ENCODE data around the gene PIP.
"Not testable (repeated sequence)": the region's sequence is repeated elsewhere in the genome, so short reads cannot be mapped to it uniquely, and the experiment has no call there.

Gene PIP

GRCh38 chr7:143131781-143132180 lies at the start of gene PIP:
Gene PIP (plus strand): TSS chr7:143132077. CDS start chr7:143132117, 40 bp downstream.
- DNase-seq: no peak

- no peak for DNase-seq
Measured at GRCh38 chr7:143085109-143085508, 46.8 kb upstream of the PIP start.

- not testable (repeated sequence) for DNase-seq
Measured at GRCh38 chr7:143085610-143086009, 46.3 kb upstream of the PIP start.

GRCh38 chr7:143088549-143089231 lies 43.2 kb upstream of the PIP start:
- not testable (repeated sequence) for DNase-seq

GRCh38 chr7:143096146-143096545 lies 35.7 kb upstream of the PIP start:
- no peak for DNase-seq

GRCh38 chr7:143099579-143099978 lies 32.3 kb upstream of the PIP start:
- not testable (repeated sequence) for DNase-seq

GRCh38 chr7:143104759-143105158 lies 27.1 kb upstream of the PIP start:
- no peak for DNase-seq

GRCh38 chr7:143108019-143108418 lies 23.9 kb upstream of the PIP start:
- not testable (repeated sequence) for DNase-seq

GRCh38 chr7:143117395-143117794 lies 14.5 kb upstream of the PIP start:
- no peak for DNase-seq

- no peak for DNase-seq
Measured at GRCh38 chr7:143120691-143121405, 11.0 kb upstream of the PIP start.

- not testable (repeated sequence) for DNase-seq
Measured at GRCh38 chr7:143123326-143123725, 8.6 kb upstream of the PIP start.

GRCh38 chr7:143126146-143126545 lies 5.7 kb upstream of the PIP start:
- no peak for DNase-seq

- DNase-seq: no peak
Measured at GRCh38 chr7:143129051-143129450, 2.8 kb upstream of the PIP start.

GRCh38 chr7:143129477-143129876 lies 2.4 kb upstream of the PIP start:
- no peak for DNase-seq

GRCh38 chr7:143130541-143130940 lies 1.3 kb upstream of the PIP start:
- DNase-seq: no peak

- no peak for DNase-seq
Measured at GRCh38 chr7:143147070-143147469, 15.2 kb downstream of the PIP start.

- DNase-seq: no peak
Measured at GRCh38 chr7:143148050-143148449, 16.2 kb downstream of the PIP start.

GRCh38 chr7:143148651-143149050 lies 16.8 kb downstream of the PIP start:
- DNase-seq: no peak

GRCh38 chr7:143150696-143151095 lies 18.8 kb downstream of the PIP start:
- not testable (repeated sequence) for DNase-seq

- DNase-seq: not testable (repeated sequence)
Measured at GRCh38 chr7:143158617-143159016, 26.7 kb downstream of the PIP start.

GRCh38 chr7:143171697-143172096 lies 39.8 kb downstream of the PIP start:
- DNase-seq: no peak

- peak; percentile 85 for DNase-seq
Measured at GRCh38 chr7:143172354-143172753, 40.5 kb downstream of the PIP start.

- DNase-seq: no peak
Measured at GRCh38 chr7:143176128-143176527, 44.3 kb downstream of the PIP start.

- no peak for DNase-seq
Measured at GRCh38 chr7:143177374-143178119, 45.7 kb downstream of the PIP start.

Measured in NCI-H345 (cell line).